ENCODE results near the gene CTNNA3. TPM values are rescaled to one million over a fixed set of nuclear protein-coding genes. Genes with fewer than 3 reads are reported as not detected.

Gene CTNNA3
- total RNA-seq, 1 donor from 2014 or later, result 0.30 TPM

DNA sequence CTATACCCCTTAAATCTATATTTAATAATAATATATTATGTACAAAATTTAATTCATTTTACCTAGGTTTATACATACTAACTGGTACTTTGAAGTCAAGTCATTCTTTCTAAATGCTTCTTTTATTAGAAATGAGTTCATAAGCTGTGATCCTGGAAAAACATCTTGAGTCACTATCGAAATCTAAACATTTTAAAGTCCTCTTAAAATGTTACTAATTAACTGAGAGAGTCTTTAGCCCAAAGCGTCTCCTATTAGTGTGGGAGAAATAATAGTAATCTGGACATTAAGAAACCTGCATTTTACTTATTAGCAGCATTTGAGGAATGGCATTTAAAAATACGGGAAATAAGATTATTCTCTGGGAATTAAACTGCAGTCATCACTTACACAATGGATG, 142.7 kb downstream of the CTNNA3 start:
- Mint-ChIP-seq H3K27me3 (ENCODE audit: unreplicated experiment) (no peaks in the 10 kb centered on the region), H3K36me3 (ENCODE audit: unreplicated experiment) (peaks cover 3% of the 10 kb centered on the region), H3K27ac (ENCODE audit: unreplicated experiment) (no peak overlapping the region), H3K4me3 (ENCODE audit: unreplicated experiment) (no peak overlapping the region), H3K4me1 (ENCODE audit: unreplicated experiment) (peaks cover 25% of the 10 kb centered on the region), H3K9me3 (ENCODE audit: unreplicated experiment) (peaks cover 8% of the 10 kb centered on the region)
- TF ChIP-seq, protein P1, sequence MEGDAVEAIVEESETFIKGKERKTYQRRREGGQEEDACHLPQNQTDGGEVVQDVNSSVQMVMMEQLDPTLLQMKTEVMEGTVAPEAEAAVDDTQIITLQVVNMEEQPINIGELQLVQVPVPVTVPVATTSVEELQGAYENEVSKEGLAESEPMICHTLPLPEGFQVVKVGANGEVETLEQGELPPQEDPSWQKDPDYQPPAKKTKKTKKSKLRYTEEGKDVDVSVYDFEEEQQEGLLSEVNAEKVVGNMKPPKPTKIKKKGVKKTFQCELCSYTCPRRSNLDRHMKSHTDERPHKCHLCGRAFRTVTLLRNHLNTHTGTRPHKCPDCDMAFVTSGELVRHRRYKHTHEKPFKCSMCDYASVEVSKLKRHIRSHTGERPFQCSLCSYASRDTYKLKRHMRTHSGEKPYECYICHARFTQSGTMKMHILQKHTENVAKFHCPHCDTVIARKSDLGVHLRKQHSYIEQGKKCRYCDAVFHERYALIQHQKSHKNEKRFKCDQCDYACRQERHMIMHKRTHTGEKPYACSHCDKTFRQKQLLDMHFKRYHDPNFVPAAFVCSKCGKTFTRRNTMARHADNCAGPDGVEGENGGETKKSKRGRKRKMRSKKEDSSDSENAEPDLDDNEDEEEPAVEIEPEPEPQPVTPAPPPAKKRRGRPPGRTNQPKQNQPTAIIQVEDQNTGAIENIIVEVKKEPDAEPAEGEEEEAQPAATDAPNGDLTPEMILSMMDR (IDR thresholded peaks at IDR 0.05), result no peak
- DNase-seq (ENCODE audit: extremely low spot score, unreplicated experiment), result no peak

DNA sequence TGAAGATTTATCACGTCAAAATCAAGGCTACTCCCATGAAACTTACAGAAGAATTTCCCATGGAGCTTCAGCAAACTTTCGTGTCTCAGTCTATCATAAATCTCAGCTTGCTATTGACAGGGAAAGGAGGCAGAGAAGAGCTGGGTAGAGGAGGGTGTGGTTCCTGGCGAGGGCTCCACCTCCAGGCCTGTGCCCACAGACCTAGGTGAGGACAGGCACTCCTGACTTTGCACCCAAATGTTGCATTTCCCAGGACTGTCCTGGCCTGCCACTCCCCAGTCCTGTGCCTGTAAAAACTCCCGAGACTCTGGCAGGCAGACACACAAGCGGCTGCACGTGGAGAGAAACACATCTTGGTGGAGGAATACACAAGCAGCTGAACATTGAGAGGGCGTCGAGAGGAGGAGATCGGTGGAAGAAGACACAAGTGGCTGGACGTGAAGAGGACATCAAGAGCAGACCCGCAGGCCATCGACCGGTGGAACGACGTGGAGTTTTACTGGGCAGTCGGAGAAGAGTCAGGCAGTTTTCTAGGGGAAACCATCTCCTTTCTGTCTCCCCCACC, 145.1 kb downstream of the CTNNA3 start:
- Mint-ChIP-seq H3K27me3 (ENCODE audit: unreplicated experiment) (no peaks in the 10 kb centered on the region), H3K27ac (ENCODE audit: unreplicated experiment) (no peak overlapping the region), H3K36me3 (ENCODE audit: unreplicated experiment) (peaks cover 3% of the 10 kb centered on the region), H3K9me3 (ENCODE audit: unreplicated experiment) (peaks cover 4% of the 10 kb centered on the region), H3K4me1 (ENCODE audit: unreplicated experiment) (peaks cover 37% of the 10 kb centered on the region), H3K4me3 (ENCODE audit: unreplicated experiment) (no peak overlapping the region)
- DNase-seq (ENCODE audit: extremely low spot score, unreplicated experiment), result no peak
- TF ChIP-seq, protein P1 (IDR thresholded peaks at IDR 0.05), result no peak

DNA sequence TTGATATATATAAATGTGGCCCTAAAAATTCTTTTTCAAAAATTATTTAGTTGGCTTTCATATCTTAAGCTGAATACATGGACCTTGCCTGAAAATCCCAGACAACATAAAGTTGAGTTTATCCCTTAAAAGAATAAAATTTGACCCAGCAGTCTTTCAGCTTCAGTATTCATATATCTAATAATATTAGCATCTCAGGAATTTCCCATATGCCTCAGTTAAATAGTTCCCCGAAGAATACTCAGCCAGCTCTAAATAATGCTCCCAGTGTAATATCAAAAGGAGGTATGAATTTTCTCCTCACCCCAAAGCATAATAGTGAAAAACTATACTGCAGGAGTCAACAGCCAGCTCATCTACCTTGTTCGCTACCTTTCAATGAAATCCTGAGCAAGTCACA, 145.9 kb downstream of the CTNNA3 start:
- TF ChIP-seq, protein P1 (IDR thresholded peaks at IDR 0.05), result no peak
- no peak for DNase-seq (ENCODE audit: extremely low spot score, unreplicated experiment)
- H3K36me3 Mint-ChIP-seq (ENCODE audit: unreplicated experiment), result peaks cover 3% of the 10 kb centered on the region
- peak overlapping the region; percentile 47 for H3K27ac Mint-ChIP-seq (ENCODE audit: unreplicated experiment)
- no peaks in the 10 kb centered on the region for H3K27me3 Mint-ChIP-seq (ENCODE audit: unreplicated experiment)
- H3K4me1 Mint-ChIP-seq (ENCODE audit: unreplicated experiment), result peaks cover 37% of the 10 kb centered on the region
- H3K9me3 Mint-ChIP-seq (ENCODE audit: unreplicated experiment), result peaks cover 4% of the 10 kb centered on the region
- peak overlapping the region; percentile 7 for H3K4me3 Mint-ChIP-seq (ENCODE audit: unreplicated experiment)

DNA sequence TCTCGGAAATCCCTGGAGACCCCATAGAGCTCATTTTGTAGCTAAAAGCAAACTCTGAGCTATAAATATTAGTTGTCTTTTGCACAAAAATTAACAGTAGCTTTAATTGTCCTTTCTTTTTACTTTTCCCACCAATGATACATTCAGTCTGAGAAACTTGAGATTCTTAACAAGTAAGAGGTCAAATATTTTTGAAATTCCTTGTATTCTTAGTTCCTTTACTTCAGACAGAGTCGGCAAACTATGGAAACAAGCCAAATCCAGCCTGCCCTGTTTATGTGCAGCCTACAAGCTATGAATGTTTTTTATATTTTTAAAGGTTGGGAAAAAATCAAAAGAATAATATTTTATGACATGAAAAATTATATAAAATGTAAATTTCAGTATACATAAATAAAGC, 146.6 kb downstream of the CTNNA3 start:
- peaks cover 4% of the 10 kb centered on the region for H3K9me3 Mint-ChIP-seq (ENCODE audit: unreplicated experiment)
- H3K36me3 Mint-ChIP-seq (ENCODE audit: unreplicated experiment), result peaks cover 3% of the 10 kb centered on the region
- no peak for DNase-seq (ENCODE audit: extremely low spot score, unreplicated experiment)
- no peaks in the 10 kb centered on the region for H3K27me3 Mint-ChIP-seq (ENCODE audit: unreplicated experiment)
- peak overlapping the region; percentile 62 for H3K4me3 Mint-ChIP-seq (ENCODE audit: unreplicated experiment)
- TF ChIP-seq, protein P1 (IDR thresholded peaks at IDR 0.05), result no peak
- peak overlapping the region; percentile 82 for H3K27ac Mint-ChIP-seq (ENCODE audit: unreplicated experiment)
- H3K4me1 Mint-ChIP-seq (ENCODE audit: unreplicated experiment), result peaks cover 37% of the 10 kb centered on the region

DNA sequence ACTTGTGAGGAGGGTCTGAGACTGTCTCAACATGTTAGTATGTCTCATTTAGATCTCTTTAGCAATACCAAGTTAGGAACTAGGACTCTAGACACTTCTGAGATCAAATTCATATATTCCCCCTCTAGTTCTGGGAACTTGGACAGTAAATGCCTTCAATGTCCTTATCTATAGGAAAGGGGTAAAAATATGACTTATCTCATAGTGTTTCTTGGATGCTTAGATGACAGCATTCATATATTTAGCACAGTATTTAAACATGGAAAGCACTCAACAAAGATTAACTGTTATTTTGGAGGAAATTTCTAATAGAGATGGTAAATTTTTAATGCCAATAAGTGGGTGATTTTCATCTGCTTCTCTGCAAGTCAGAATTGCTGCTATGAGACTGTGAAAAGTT, 154.6 kb downstream of the CTNNA3 start:
- Mint-ChIP-seq H3K27me3 (ENCODE audit: unreplicated experiment) (no peaks in the 10 kb centered on the region), H3K4me1 (ENCODE audit: unreplicated experiment) (peaks cover 7% of the 10 kb centered on the region), H3K27ac (ENCODE audit: unreplicated experiment) (no peak overlapping the region), H3K9me3 (ENCODE audit: unreplicated experiment) (peaks cover 3% of the 10 kb centered on the region), H3K36me3 (ENCODE audit: unreplicated experiment) (no peaks in the 10 kb centered on the region), H3K4me3 (ENCODE audit: unreplicated experiment) (no peak overlapping the region)
- TF ChIP-seq, protein P1 (IDR thresholded peaks at IDR 0.05), result no peak
- DNase-seq (ENCODE audit: extremely low spot score, unreplicated experiment), result no peak
